B cell (primary cell): Measurements from ENCODE around the gene WDR45. TPM values are rescaled to one million over a fixed set of nuclear protein-coding genes. Genes with fewer than 3 reads are reported as not detected.

Experiments used
- ATAC-seq: fragments of 200-7000 bp; cut with Tn5 transposase; one replicate; pipeline ENCODE4 v1.10.0; 2021; ENCODE audit warnings: low read depth, mild to moderate bottlenecking, moderate number of reproducible peaks, moderate library complexity
- CTCF ChIA-PET: fragments of 350-600 bp; sonication (Branson Sonifier 250); formaldehyde crosslinking; loops from one replicate; lab custom pipeline; 2021; ENCODE audit warnings: antibody characterized with exemption, inconsistent platforms; lab: Charles Lee
- POLR2A ChIA-PET: fragments of 350-600 bp; sonication (Branson Sonifier 250); formaldehyde crosslinking; loops from one replicate; lab custom pipeline; 2021; ENCODE audit warnings: antibody characterized with exemption; lab: Charles Lee
- DNase-seq: peaks from one replicate; pipeline ENCODE4 v3.0.0; 2013
- H2AFZ ChIP-seq: 2 replicates; pipeline ENCODE4 v1.6.1; 2012; ENCODE audit warnings: mild to moderate bottlenecking, low read depth, low read length; ENCODE audit not compliant: insufficient read depth, poor library complexity, severe bottlenecking
- H3K27ac ChIP-seq, 2 donors: 1 replicate in 1 of 2; 2 replicates in 1 of 2; pipeline ENCODE4 v1.5.1; 2012 to 2013; ENCODE audit warnings: low read length in 2 of 2, mild to moderate bottlenecking in 2 of 2, moderate library complexity in 1 of 2
- H3K27me3 ChIP-seq, 4 experiments: fragments of 200-600 bp in 1 of 4; sonication (generic) in 1 of 4; replicated peaks in 1 of 4; 1 replicate in 2 of 4; 2 replicates in 2 of 4; pipeline versions ENCODE4 v1.6.1 to v1.7.0; 2013 to 2016; ENCODE audit warnings: low read length in 3 of 4, mild to moderate bottlenecking in 2 of 4, mixed read lengths in 1 of 4, moderate library complexity in 1 of 4; ENCODE audit not compliant: insufficient read depth in 4 of 4, control insufficient read depth in 3 of 4; ENCODE audit errors: control extremely low read depth in 1 of 4
- H3K36me3 ChIP-seq, 2 experiments: replicated peaks in 1 of 2; 1 replicate in 1 of 2; 2 replicates in 1 of 2; pipeline versions ENCODE4 v1.6.1 to v1.7.1; 2013; ENCODE audit warnings: low read length in 1 of 2; ENCODE audit not compliant: insufficient read depth in 2 of 2, control insufficient read depth in 1 of 2; ENCODE audit errors: control extremely low read depth in 1 of 2, extremely low read depth in 1 of 2
- H3K4me1 ChIP-seq, 2 donors: fragments of 200-600 bp in 1 of 2; sonication (generic) in 1 of 2; 1 replicate in 1 of 2; 2 replicates in 1 of 2; pipeline versions ENCODE4 v1.5.1 to v1.6.1; 2013 to 2017; ENCODE audit warnings: low read length in 2 of 2; ENCODE audit not compliant: control insufficient read depth in 2 of 2, insufficient read depth in 2 of 2
- H3K4me2 ChIP-seq: replicated peaks from 2 replicates; pipeline ENCODE3; 2012; ENCODE audit warnings: mild to moderate bottlenecking, low read depth, low read length; ENCODE audit not compliant: poor library complexity, severe bottlenecking
- H3K4me3 ChIP-seq, 5 experiments: fragments of 200-600 bp in 1 of 5; sonication (generic) in 1 of 5; 1 replicate in 3 of 5; 2 replicates in 2 of 5; pipeline versions ENCODE4 v1.5.1 to v1.7.0; 2011 to 2016; ENCODE audit warnings: low read length in 4 of 5, mild to moderate bottlenecking in 4 of 5, low read depth in 2 of 5, control low read depth in 1 of 5, moderate library complexity in 1 of 5; ENCODE audit not compliant: insufficient read depth in 1 of 5; ENCODE audit errors: control extremely low read depth in 1 of 5, extremely low read depth in 1 of 5
- H3K79me2 ChIP-seq: fragments of 200-600 bp; sonication (generic); one replicate; pipeline ENCODE4 v1.6.0; 2016; ENCODE audit warnings: low read length; ENCODE audit not compliant: control insufficient read depth, insufficient read depth
- H3K9ac ChIP-seq: fragments of 200-600 bp; sonication (generic); 2 replicates; pipeline ENCODE4 v1.6.1; 2017; ENCODE audit warnings: mild to moderate bottlenecking, low read length, moderate library complexity
- H3K9me3 ChIP-seq, 3 donors: one replicate each; pipeline versions ENCODE4 v1.6.1 to v1.7.1; 2013; ENCODE audit warnings: low read length in 2 of 3; ENCODE audit not compliant: control insufficient read depth in 2 of 3, insufficient read depth in 1 of 3; ENCODE audit errors: control extremely low read depth in 1 of 3
- H4K20me1 ChIP-seq: 2 replicates; pipeline ENCODE4 v1.6.0; 2012; ENCODE audit warnings: mild to moderate bottlenecking, low read length; ENCODE audit not compliant: insufficient read depth, control insufficient read depth, poor library complexity, severe bottlenecking
- H3K27ac Mint-ChIP-seq: one replicate; pipeline ENCODE4 v1.8.0; 2021; ENCODE audit warnings: mixed read lengths
- H3K27me3 Mint-ChIP-seq: one replicate; pipeline ENCODE4 v1.8.0; 2021; ENCODE audit warnings: mixed read lengths
- H3K4me1 Mint-ChIP-seq: one replicate; pipeline ENCODE4 v1.8.0; 2021; ENCODE audit warnings: mixed read lengths
- H3K4me3 Mint-ChIP-seq: one replicate; pipeline ENCODE4 v1.8.0; 2021; ENCODE audit warnings: mixed read lengths
- H3K9me3 Mint-ChIP-seq: one replicate; pipeline ENCODE4 v1.8.0; 2022; ENCODE audit warnings: mixed read lengths; ENCODE audit not compliant: insufficient read depth
- CTCF ChIP-seq: fragments of 200-600 bp; IDR thresholded peaks from one replicate; pipeline ENCODE4 v1.8.0; 2022; ENCODE audit warnings: antibody characterized with exemption, mild to moderate bottlenecking
- EZH2 ChIP-seq: IDR thresholded peaks from 2 replicates; pipeline ENCODE4 v1.6.1; 2012; ENCODE audit warnings: borderline replicate concordance, low read depth, mild to moderate bottlenecking, moderate library complexity, low read length; ENCODE audit not compliant: insufficient read depth, poor library complexity, severe bottlenecking
- WGBS: methylation state at CpG from one replicate; pipeline ENCODE4 v1.1.5; 2013; ENCODE audit warnings: missing lambda C conversion rate; ENCODE audit not compliant: insufficient coverage; 5-methylcytosine and 5-hydroxymethylcytosine counted together
- intact Hi-C: fragments of 100-400 bp; cut with micrococcal nuclease; formaldehyde crosslinking; loops from one replicate; pipeline ENCODE4 v1.10.0; 2022
- polyA plus RNA-seq: library from polyadenylated mRNA; depleted of rRNA; stranded (reverse); fragments of >200 nt; gene quantifications from 2 replicates; pipeline ENCODE4 v1.2.3, GENCODE V29; 2012
- total RNA-seq, 2 donors: library from RNA; stranded (reverse); fragments of 120-200 nt in 1 of 2; gene quantifications; 1 replicate in 1 of 2; 2 replicates in 1 of 2; pipeline versions ENCODE4 v1.2.3 to v1.2.4, GENCODE V29; 2013 to 2022

The WDR45 gene
- total and polyA plus RNA-seq, 2 donors (not counting 1 experiment from before 2014, with no cell fraction given) = 100 to 153 TPM

GRCh38 chrX:49089553-49089952 lies 9.9 kb upstream of the WDR45 start:
- Histone ChIP-seq H4K20me1 (no peaks in the 10 kb centered on the region), H3K9me3 (no peaks in the 10 kb centered on the region), H3K79me2 (no peaks in the 10 kb centered on the region), H3K27ac (no peak overlapping the region), H3K9ac (no peak overlapping the region), H3K4me2 (no peak overlapping the region), H2AFZ (no peak overlapping the region), H3K4me1 (no peaks in the 10 kb centered on the region), H3K27me3 (no peaks in the 10 kb centered on the region), H3K4me3 (no peak overlapping the region), H3K36me3 (no peaks in the 10 kb centered on the region)
- no peaks in the 10 kb centered on the region for H3K4me1 Mint-ChIP-seq
- DNase-seq (no peak), ATAC-seq (no peak)
- intact Hi-C loops = no loop called here
- H3K4me3 Mint-ChIP-seq = no peak overlapping the region
- no peak for TF ChIP-seq EZH2
- TF ChIP-seq CTCF = no peak
- ChIA-PET POLR2A (interaction anchor here (0.5 kb wide), 1 partner anchor 74 kb away, joined by 3 read pairs; no protein-coding TSS in a partner anchor), CTCF (no interaction called here)
- no CpG with 5 or more reads among the region's 4 CpGs for WGBS
- H3K27ac Mint-ChIP-seq = no peak overlapping the region
- no peaks in the 10 kb centered on the region for H3K9me3 Mint-ChIP-seq
- no peaks in the 10 kb centered on the region for H3K27me3 Mint-ChIP-seq

GRCh38 chrX:49082271-49082871 lies 2.7 kb upstream of the WDR45 start:
- intact Hi-C loops = no loop called here
- CTCF ChIA-PET = no interaction called here
- no peaks in the 10 kb centered on the region for H3K9me3 ChIP-seq
- H3K4me1 ChIP-seq = peaks cover 6 to 8% of the 10 kb centered on the region in 2 donors
- no peaks in the 10 kb centered on the region for H3K36me3 ChIP-seq
- DNase-seq (no peak), ATAC-seq (no peak)
- POLR2A ChIA-PET = no interaction called here
- peaks cover 14% of the 10 kb centered on the region for H3K4me1 Mint-ChIP-seq
- no peaks in the 10 kb centered on the region for H3K27me3 ChIP-seq
- no CpG with 5 or more reads among the region's 4 CpGs for WGBS
- TF ChIP-seq EZH2 = no peak
- TF ChIP-seq CTCF = no peak
- no peak overlapping the region for H2AFZ ChIP-seq
- H3K4me3 ChIP-seq = no peak overlapping the region
- H4K20me1 ChIP-seq = no peaks in the 10 kb centered on the region
- H3K79me2 ChIP-seq = no peaks in the 10 kb centered on the region
- H3K27me3 Mint-ChIP-seq = no peaks in the 10 kb centered on the region
- H3K27ac ChIP-seq = no peak overlapping the region
- peak overlapping the region; percentile 45 for H3K4me3 Mint-ChIP-seq
- no peak overlapping the region for H3K4me2 ChIP-seq
- H3K27ac Mint-ChIP-seq = peak overlapping the region; percentile 56
- H3K9me3 Mint-ChIP-seq = no peaks in the 10 kb centered on the region
- H3K9ac ChIP-seq = no peak overlapping the region
